ENCODE results near the gene MCCC1. TPM values are rescaled to one million over a fixed set of nuclear protein-coding genes. Genes with fewer than 3 reads are reported as not detected.
"Not testable (repeated sequence)": the region's sequence is repeated elsewhere in the genome, so short reads cannot be mapped to it uniquely, and the experiment has no call there.

Gene MCCC1
- total RNA-seq, 1 donor from 2014 or later, result 24.1 TPM

GRCh38 chr3:183006396-183007002 lies 92.8 kb downstream of the MCCC1 start:
- Mint-ChIP-seq H3K4me1 (ENCODE audit: low read depth) (peaks cover 36% of the 10 kb centered on the region), H3K9me3 (ENCODE audit: low read depth) (no peaks in the 10 kb centered on the region), H3K27ac (ENCODE audit: unreplicated experiment) (no peak overlapping the region), H3K36me3 (ENCODE audit: low read depth) (no peaks in the 10 kb centered on the region), H3K4me3 (ENCODE audit: unreplicated experiment) (no peak overlapping the region), H3K27me3 (ENCODE audit: low read depth) (no peaks in the 10 kb centered on the region)
- no peak for TF ChIP-seq CTCF (IDR thresholded peaks at IDR 0.05)
- DNase-seq (ENCODE audit: low spot score), result no peak

- H3K27me3 Mint-ChIP-seq (ENCODE audit: low read depth), result no peaks in the 10 kb centered on the region
- H3K36me3 Mint-ChIP-seq (ENCODE audit: low read depth), result no peaks in the 10 kb centered on the region
- H3K9me3 Mint-ChIP-seq (ENCODE audit: low read depth), result peaks cover 19% of the 10 kb centered on the region
- no peak for DNase-seq (ENCODE audit: low spot score)
- H3K27ac Mint-ChIP-seq (ENCODE audit: unreplicated experiment), result no peak overlapping the region
- H3K4me3 Mint-ChIP-seq (ENCODE audit: unreplicated experiment), result no peak overlapping the region
- TF ChIP-seq CTCF (IDR thresholded peaks at IDR 0.05), result no peak
- no peaks in the 10 kb centered on the region for H3K4me1 Mint-ChIP-seq (ENCODE audit: low read depth)
Measured at GRCh38 chr3:182999767-183000166, 99.5 kb downstream of the MCCC1 start.

- not testable (repeated sequence) for DNase-seq (ENCODE audit: low spot score); H3K4me3 Mint-ChIP-seq (ENCODE audit: unreplicated experiment); H3K27me3 Mint-ChIP-seq (ENCODE audit: low read depth); H3K36me3 Mint-ChIP-seq (ENCODE audit: low read depth); H3K27ac Mint-ChIP-seq (ENCODE audit: unreplicated experiment); H3K4me1 Mint-ChIP-seq (ENCODE audit: low read depth)
- H3K9me3 Mint-ChIP-seq (ENCODE audit: low read depth), result peaks cover 28% of the 10 kb centered on the region
Measured at GRCh38 chr3:182993486-182994201, 105.7 kb downstream of the MCCC1 start.

GRCh38 chr3:182989566-182989965 lies 109.7 kb downstream of the MCCC1 start:
- Mint-ChIP-seq H3K36me3 (ENCODE audit: low read depth) (no peaks in the 10 kb centered on the region), H3K4me3 (ENCODE audit: unreplicated experiment) (no peak overlapping the region), H3K9me3 (ENCODE audit: low read depth) (peaks cover 9% of the 10 kb centered on the region), H3K4me1 (ENCODE audit: low read depth) (no peaks in the 10 kb centered on the region), H3K27ac (ENCODE audit: unreplicated experiment) (no peak overlapping the region), H3K27me3 (ENCODE audit: low read depth) (no peaks in the 10 kb centered on the region)
- no peak for TF ChIP-seq CTCF (IDR thresholded peaks at IDR 0.05)
- no peak for DNase-seq (ENCODE audit: low spot score)

- TF ChIP-seq CTCF (IDR thresholded peaks at IDR 0.05), result no peak
- H3K4me3 Mint-ChIP-seq (ENCODE audit: unreplicated experiment), result no peak overlapping the region
- H3K9me3 Mint-ChIP-seq (ENCODE audit: low read depth), result no peaks in the 10 kb centered on the region
- H3K27ac Mint-ChIP-seq (ENCODE audit: unreplicated experiment), result no peak overlapping the region
- no peaks in the 10 kb centered on the region for H3K36me3 Mint-ChIP-seq (ENCODE audit: low read depth)
- H3K4me1 Mint-ChIP-seq (ENCODE audit: low read depth), result peaks cover 4% of the 10 kb centered on the region
- no peak for DNase-seq (ENCODE audit: low spot score)
- H3K27me3 Mint-ChIP-seq (ENCODE audit: low read depth), result no peaks in the 10 kb centered on the region
Measured at GRCh38 chr3:182986021-182986420, 113.3 kb downstream of the MCCC1 start.

GRCh38 chr3:182983876-182984275 lies 115.4 kb downstream of the MCCC1 start:
- no peak overlapping the region for H3K27ac Mint-ChIP-seq (ENCODE audit: unreplicated experiment)
- H3K4me3 Mint-ChIP-seq (ENCODE audit: unreplicated experiment), result no peak overlapping the region
- DNase-seq (ENCODE audit: low spot score), result no peak
- H3K4me1 Mint-ChIP-seq (ENCODE audit: low read depth), result peaks cover 14% of the 10 kb centered on the region
- no peaks in the 10 kb centered on the region for H3K9me3 Mint-ChIP-seq (ENCODE audit: low read depth)
- H3K27me3 Mint-ChIP-seq (ENCODE audit: low read depth), result no peaks in the 10 kb centered on the region
- no peaks in the 10 kb centered on the region for H3K36me3 Mint-ChIP-seq (ENCODE audit: low read depth)
- no peak for TF ChIP-seq CTCF (IDR thresholded peaks at IDR 0.05)

Measured in chondrocyte (in vitro differentiated cells).